Measurements from ENCODE around the gene ANKRD28. TPM values are rescaled to one million over a fixed set of nuclear protein-coding genes. Genes with fewer than 3 reads are reported as not detected.
A peak's percentile ranks its signal among the peaks of the same experiment; 100 is the strongest.
"Not testable (repeated sequence)": the region's sequence is repeated elsewhere in the genome, so short reads cannot be mapped to it uniquely, and the experiment has no call there.

The ANKRD28 gene
- total RNA-seq, 1 donor from 2014 or later: 90.1 TPM

DNA sequence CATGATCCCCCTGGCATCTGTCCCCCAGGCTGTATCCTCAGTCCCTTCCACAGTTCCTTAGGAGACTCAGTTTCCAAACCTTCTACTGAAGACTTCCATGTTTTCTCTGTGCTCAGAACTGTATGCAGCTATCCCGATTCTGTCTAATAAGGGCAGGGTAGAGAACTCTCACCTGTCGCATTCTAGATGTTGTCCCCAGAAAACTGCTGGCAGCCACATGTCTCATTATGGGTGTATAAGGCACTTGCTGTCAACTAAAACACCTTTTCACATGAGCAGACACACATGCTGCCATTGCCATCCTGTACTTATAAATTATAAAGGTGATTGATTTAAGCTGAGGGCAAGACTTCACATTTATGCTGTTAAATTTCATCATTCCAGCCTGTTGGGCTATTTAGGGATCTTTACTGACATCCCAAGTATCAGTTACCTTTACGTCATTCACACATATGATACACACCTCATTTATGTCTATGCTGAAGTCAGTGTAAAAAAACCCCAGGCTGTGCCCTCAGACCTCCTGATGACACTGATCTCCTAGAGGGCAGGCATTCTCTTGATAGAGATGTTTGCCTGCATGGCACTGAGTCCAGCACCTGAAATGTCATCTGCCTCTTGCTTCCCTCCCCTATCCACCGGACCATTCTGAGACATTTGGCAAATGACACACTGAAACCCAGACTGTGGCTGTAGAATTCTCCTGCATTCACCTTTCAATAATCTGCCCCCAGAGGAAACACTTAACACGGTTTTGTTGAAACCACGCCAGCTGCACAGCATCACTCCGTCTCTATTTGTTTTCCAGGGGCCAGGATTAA is 160.4 kb downstream of the ANKRD28 start:
- DNase-seq (ENCODE audit: low read depth in 2 of 2): peak in 1 of 2 donors; percentile 72

DNA sequence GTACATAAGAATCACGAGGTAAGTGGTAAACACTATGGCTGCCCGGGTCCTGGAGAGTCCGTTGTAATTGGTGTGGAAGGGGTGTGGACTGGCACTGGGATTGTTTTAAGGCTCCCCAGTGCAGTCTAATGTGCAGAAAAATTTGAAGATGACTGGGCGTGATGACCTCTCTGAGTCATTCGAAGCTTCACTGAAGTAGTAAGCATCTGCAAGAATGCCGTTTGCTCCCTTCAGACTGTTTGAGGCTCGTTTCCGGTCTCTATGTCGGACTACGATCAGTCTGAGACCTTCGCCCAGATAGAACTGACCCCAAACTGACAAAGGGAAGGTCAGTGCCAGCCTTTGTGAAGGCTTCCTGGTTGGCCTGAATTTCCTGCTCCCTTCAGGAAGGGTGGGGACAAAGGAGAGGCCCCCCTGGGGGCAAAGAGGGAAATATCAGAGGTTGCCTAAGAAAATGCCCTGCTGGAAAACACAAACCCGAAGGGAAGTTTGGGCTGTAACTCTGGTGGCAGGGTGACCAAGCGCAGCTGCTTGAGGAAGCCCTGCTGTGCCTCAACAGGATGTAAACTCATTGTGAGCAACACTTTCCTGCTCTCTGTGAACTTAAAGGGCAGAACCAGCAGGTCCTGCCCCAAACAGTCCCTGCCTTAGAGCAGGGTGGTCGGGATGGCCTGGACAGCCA is 161.6 kb downstream of the ANKRD28 start:
- DNase-seq (ENCODE audit: low read depth in 2 of 2): peak in 1 of 2 donors; percentile 94

DNA sequence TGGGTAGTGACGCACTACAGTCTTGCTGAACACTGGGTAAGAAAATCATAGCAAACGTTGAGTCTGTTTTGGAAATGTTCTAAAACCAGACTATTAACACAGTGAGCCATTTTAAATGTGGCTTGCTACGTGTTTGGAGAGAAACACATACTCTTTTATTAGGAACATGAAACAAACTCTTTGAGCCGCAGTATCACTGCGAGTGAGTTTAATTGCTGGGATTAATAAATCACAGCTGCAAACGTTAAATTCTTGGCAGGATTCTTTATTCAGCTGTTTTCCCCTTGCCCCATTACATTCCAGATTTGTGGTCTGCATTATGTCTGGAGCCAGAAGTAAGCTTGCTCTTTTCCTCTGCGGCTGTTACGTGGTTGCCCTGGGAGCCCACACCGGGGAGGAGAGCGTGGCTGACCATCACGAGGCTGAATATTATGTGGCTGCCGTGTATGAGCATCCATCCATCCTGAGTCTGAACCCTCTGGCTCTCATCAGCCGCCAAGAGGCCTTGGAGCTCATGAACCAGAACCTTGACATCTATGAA is 162.6 kb downstream of the ANKRD28 start:
- DNase-seq (ENCODE audit: low read depth in 2 of 2): peak in 1 of 2 donors; percentile 59

DNA sequence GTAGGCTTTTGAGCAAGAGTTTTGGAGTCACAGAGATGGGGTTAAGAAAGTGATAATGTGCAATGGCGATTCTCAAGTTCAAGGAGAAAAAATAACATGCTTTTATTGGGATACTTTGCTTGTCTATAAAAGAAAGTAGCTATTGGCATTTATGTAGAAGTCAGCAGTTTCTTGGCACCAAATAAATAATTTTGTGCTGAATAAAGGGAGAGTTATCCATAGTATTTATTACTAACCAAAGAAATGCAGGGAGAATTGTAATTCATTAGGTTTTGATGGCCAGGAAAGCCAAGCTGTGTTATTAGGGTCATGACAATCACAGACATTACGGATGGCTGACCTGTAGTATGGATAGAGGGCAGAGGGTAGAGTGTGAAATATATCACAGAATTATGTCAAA is 163.1 kb downstream of the ANKRD28 start:
- no peak for DNase-seq (ENCODE audit: low read depth in 2 of 2)

DNA sequence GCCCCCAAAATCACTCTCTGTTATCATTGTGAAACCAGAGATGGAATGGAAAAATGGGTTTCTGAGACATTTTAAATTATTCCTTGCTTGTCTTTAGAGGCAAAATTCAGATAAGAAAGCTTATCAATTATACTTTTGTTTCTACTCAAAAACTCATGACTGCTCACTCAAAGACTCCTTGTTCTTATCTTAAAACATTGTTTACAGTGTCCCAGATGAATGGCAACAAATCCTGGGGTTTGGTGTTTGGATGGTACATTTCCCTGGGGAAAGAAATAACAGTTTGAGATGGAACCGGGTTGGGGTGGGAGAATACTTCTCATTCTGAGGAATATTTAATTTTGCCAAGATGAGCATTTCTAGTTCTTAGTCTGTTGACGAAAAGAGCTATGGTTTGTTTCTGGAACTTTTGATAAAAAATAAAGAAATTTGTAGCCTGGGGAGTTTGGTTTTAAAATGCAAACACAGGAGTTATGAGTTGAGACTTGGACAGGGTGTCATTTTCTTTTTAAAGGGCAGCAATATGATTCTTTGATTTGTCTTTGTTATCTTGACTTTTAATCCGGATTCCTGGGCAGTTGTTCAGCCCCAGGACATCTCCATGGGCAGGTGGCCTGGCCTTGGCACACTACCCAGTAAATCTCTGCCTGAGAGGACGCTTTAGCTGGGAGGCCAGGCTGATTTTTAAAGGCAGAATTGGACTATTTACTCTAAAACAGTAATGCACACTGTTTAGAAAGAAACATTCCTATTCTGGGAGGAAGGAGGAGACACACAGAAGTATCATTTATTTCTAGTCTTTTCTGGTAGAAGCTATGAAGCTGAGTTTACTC is 163.8 kb downstream of the ANKRD28 start:
- peak in 1 of 2 donors; percentile 43 for DNase-seq (ENCODE audit: low read depth in 2 of 2)

DNA sequence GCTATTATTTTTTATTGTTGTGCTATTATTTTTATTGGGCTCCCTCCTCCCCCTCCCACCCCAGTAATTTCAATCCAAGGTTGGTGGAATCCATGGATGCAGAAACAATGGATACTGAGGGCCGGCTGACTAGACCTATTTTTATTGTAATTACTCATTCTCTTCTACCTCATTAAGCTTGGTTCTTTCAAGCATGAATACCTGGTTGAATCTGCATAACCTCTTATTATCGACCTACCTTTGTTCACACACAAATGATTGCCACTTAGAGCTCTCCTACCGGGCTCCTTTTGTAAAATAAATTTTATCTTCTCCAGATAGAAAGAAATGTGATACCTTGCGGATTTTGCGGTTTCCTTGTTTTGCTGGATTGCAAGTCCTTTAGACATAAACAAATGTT is 164.6 kb downstream of the ANKRD28 start:
- no peak for DNase-seq (ENCODE audit: low read depth in 2 of 2)

DNA sequence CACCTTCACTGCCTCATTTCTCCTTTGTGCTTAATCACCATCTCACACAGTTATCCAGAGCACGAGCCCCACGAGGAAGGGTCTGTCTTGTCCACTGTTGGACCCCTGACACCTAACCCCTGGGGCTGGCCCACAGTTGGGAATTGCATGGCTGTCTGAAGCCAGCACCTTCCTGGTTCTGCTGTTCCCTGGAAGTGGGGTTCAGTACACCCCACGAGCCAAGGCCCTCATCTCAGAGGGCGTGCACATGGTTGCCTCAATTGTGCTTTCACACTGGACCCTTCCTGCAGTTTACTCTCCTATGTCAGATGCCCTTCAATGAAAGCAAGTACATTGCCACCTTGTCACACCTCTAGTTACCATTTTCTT is 165.6 kb downstream of the ANKRD28 start:
- DNase-seq (ENCODE audit: low read depth in 2 of 2): no peak

DNA sequence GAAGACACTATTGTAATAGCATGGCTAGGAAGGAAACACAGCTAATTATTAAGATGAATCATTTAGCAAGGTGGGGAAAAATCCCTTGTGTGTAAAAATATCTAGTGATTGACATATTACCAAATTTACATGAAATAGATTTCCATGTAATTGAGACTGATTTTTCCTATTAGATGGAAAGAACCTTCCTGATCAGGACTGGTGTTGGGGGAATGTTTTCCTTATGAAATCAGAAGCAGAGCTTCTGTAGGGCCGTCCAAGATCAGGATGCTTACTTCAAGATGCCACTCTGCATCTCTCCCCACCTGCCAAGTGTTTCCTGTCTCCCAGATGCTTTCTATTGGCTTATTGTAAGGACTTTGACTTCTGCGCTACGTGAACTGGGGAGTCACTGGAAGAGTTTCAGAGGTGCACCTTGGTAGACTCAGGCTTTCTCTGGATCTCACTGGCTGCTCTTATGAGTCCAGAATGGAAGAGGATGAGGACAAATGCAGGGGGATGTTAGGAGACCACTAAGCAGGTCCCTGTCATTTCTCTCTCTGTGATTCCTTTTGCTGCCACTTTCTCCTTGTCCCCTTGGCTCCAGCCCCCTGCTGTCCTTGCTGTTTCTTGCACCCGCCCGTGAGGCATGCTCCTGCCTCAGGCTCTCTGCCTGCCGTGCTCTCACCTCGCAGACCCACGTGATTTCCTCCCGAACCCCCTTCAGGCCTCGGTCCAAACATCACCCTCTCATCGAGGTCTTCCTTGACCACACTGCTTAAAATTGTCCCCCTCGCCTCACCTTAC is 166.2 kb downstream of the ANKRD28 start:
- peak in 1 of 2 donors; percentile 58 for DNase-seq (ENCODE audit: low read depth in 2 of 2)

DNA sequence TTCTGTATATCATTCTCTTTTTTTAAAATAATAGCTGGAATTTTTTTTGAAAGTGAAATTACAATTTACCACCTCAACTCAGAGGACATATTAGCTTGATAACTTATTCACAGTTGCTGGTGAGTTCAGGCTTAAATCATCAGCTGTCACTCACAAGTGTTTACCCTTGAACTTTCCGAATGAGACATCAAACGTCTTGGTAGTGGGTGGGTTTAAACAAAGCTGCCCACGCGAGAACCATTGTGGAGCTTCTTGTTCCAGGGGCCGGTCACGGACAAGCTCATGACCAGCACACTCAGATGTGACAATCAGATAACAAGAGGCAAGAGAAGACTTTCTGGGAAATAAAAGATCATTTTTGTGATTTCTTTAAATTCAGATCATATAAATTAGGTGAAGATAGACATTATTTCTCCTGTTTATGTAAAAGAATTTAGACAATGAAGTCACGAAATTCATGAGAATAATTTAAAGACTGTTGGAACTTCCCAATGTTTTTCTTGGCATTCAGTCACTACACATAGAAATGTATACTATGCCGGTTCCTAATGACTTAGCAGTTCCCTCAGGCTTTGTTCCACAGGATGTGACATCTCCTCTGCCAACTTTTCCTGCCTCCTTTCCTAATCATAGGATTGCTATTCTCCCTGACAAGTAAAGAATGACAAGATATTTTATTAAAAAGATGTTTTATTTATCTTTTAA is 167.0 kb downstream of the ANKRD28 start:
- DNase-seq (ENCODE audit: low read depth in 2 of 2): peak; percentile 87 to 93

DNA sequence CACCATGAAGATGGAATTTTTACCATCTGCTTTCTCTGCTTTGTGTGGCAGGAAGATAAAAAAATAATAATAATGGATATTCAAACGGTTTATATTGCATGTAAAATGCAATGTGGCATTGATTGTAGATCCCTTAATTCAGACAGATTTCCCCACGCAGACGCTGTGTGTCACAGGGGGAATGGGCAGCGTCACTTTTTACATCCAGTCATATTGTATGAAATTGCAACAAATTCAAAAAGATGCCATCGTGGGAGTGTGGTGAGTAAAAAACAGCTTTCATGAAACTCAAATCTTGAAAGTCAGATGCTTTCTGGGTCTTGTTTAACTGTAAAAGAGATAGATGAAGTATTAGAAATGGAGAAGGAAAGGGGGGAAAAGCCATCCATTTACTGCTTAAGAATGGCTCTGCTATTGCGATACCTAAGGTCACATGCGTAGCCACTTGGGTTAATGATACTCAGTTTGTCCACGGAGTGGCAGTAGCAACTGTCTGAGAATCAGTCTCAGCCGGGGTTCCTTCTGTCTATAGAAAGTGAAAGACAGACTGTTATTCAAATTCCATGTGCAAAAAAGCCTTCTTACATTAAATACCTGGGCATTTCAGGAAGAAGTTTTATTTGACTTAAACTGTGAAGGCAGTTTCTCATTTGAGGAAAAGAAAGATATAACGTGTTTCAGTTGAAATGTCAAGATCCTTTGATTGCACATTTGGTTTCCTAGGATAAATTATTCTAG is 167.8 kb downstream of the ANKRD28 start:
- DNase-seq (ENCODE audit: low read depth in 2 of 2): peak; percentile 83 to 91

DNA sequence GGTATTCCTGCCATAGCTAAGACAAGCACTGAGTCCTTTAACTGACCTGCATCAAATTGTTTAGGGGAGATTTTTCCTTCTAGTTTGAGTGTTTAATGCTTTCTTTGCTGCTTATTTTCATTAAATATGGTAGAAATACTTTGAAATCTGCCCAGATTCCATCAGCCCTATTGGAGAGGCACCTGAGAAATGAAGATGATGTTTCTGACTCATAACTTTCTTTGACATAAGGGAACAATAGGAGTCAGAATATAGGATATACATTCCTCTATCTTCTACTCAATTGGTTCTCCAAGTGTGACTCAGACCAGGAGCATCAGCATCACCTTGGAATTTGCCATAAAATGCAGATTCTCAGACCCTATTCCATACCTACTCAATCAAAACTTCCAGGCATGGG is 168.8 kb downstream of the ANKRD28 start:
- no peak for DNase-seq (ENCODE audit: low read depth in 2 of 2)

DNA sequence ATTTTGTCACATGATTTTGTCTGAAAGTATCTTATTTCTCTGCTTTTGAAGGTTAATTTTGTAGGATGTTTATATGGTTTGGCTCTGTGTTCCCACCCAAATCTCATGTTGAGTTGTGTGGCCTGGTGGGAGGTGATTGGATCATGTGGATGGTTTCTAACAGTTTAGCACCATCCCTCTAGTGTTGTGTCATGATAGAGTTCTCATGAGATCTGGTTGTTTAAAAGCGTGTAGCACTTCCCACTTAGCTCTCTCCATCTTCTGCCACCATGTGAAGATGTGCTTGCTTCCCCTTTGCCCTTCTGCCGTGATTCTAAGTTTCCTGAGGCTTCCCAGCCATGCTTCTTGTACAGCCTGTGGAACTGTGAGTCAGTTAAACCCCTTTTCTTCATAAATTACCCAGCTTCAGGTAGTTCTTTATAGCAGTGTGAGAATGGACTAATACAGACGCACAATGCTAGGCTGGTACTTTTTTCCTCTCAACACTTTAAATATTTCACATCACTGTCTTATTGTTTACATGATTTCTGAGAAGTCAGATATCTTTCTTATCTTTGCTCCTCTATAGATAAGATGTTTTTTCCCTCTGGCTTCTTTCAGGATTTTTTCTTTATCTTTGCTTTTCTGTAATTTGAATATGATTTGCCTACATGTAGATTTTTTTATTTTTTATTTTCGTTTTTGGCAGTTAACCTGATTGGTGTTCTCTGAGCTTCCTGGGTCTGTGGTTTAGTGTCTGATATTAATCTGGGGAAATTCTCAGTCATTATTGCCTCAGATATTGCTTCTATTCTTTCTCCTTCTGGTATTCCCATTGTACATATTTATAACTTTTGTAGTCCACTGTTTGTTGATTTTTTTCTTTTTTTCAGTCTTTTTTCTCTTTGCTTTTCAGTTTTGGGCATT is 174.0 kb downstream of the ANKRD28 start:
- no peak for DNase-seq (ENCODE audit: low read depth in 2 of 2)

DNA sequence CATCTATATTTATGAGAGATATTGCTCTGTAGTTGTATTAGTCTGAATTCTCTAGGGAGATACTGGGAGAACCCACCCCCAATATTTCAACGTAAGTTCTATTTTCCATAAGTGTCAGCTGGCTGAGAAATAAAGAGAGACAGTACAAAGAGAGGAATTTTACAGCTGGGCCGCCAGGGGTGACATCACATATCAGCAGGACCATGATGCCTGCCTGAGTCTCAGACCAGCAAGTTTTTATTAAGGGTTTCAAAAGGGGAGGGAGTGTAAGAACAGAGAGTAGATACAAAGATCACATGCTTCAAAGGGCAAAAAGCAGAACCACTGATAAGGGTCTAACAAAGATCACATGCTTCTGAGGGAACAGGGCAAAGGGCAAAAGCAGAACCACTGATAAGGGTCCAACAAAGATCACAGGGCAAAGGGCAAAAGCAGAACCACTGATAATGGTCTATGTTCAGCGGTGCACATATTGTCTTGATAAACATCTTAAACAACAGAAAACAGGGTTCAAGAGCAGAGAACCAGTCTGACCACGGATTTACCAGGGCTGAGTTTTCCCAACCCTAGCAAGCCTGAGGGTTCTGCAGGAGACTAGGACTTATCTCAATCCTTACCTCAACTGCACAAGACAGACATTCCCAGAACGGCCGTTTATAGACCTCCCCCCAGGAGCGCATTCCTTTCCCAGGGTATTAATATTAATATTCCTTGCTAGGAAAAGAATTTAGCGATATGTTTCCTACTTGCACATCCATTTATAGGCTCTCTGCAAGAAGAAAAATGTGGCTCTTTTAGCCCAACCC is 177.9 kb downstream of the ANKRD28 start:
- DNase-seq (ENCODE audit: low read depth in 2 of 2): not testable (repeated sequence)

Other genes with a start within 250 kb of the ANKRD28 start
- gene HACL1, start 196.4 kb downstream of the ANKRD28 start, total RNA-seq: 27.8 and 33.4 TPM in 2 replicates
- gene BTD, start 196.2 kb downstream of the ANKRD28 start, total RNA-seq: 32.6 and 43.6 TPM in 2 replicates

Measured in dermis microvascular lymphatic vessel endothelial cell (primary cell).